Sigmoid colon (tissue), 7 donors: Measurements from ENCODE around the gene PMM1. TPM values are rescaled to one million over a fixed set of nuclear protein-coding genes. Genes with fewer than 3 reads are reported as not detected.

Experiments used
- DNase-seq: peaks from one replicate; pipeline ENCODE4 v3.0.0-alpha.2; 2019
- H3K27ac ChIP-seq, 4 donors: fragments of 200-600 bp; sonication (generic); one replicate each; pipeline ENCODE4 v1.5.1; 2016 to 2019; ENCODE audit warnings: mild to moderate bottlenecking in 1 of 4
- H3K27me3 ChIP-seq, 3 donors: fragments of 200-600 bp; sonication (generic); one replicate each; pipeline ENCODE4 v1.5.1; 2019; ENCODE audit warnings: mild to moderate bottlenecking in 1 of 3
- H3K36me3 ChIP-seq, 4 donors: fragments of 200-600 bp; sonication (generic); one replicate each; pipeline ENCODE4 v1.5.1; 2016 to 2019
- H3K4me1 ChIP-seq, 4 donors: fragments of 200-600 bp; sonication (generic); one replicate each; pipeline ENCODE4 v1.5.1; 2017 to 2019
- H3K4me3 ChIP-seq, 4 donors: fragments of 200-600 bp; sonication (generic); one replicate each; pipeline ENCODE4 v1.5.1; 2017 to 2019; ENCODE audit warnings: mild to moderate bottlenecking in 2 of 4, moderate library complexity in 1 of 4
- H3K9me3 ChIP-seq, 4 donors: fragments of 200-600 bp in 3 of 4; sonication (generic) in 3 of 4; one replicate each; pipeline versions ENCODE4 v1.5.1 to v1.6.1; 2013 to 2019
- CTCF ChIP-seq, 4 experiments: fragments of 450-650 bp in 3 of 4; fragments of 200-600 bp in 1 of 4; IDR thresholded peaks; one replicate each; pipeline ENCODE4 v1.5.1; 2016 to 2019; ENCODE audit warnings: antibody characterized with exemption in 4 of 4, mild to moderate bottlenecking in 3 of 4, moderate library complexity in 2 of 4
- EP300 ChIP-seq, 4 donors: sonication (generic); formaldehyde crosslinking; IDR thresholded peaks; one replicate each; pipeline ENCODE4 v1.6.1; 2017; ENCODE audit warnings: antibody characterized with exemption in 4 of 4
- POLR2A ChIP-seq, 2 donors: fragments of 450-650 bp; IDR thresholded peaks; one replicate each; pipeline ENCODE4 v1.6.1; 2016; ENCODE audit warnings: antibody characterized with exemption in 2 of 2, mild to moderate bottlenecking in 2 of 2, moderate library complexity in 2 of 2
- POLR2AphosphoS5 ChIP-seq, 4 donors: sonication (generic); formaldehyde crosslinking; IDR thresholded peaks; one replicate each; pipeline ENCODE4 v1.6.1; 2017; ENCODE audit warnings: antibody characterized with exemption in 4 of 4
- WGBS, 2 donors: extraction: QIAGEN DNeasy Blood & Tissue Kit; methylation state at CpG; one replicate each; pipeline ENCODE4 v1.1.7; 2013; 5-methylcytosine and 5-hydroxymethylcytosine counted together
- intact Hi-C: fragments of 100-400 bp; cut with DNase I; formaldehyde crosslinking; loops from one replicate; pipeline ENCODE4 v1.15.1; 2023
- polyA plus RNA-seq, 3 donors: library from polyadenylated mRNA; stranded (reverse); fragments of 200-250 nt; gene quantifications; one replicate each; pipeline ENCODE4 v1.2.3, GENCODE V29; 2013
- total RNA-seq, 4 donors: library from RNA; depleted of rRNA; stranded (reverse); fragments of >200 nt; gene quantifications; one replicate each; pipeline ENCODE4 v1.1.0, GENCODE V29; 2016
- donor health status: healthy with polysubstance abuse.
- donor health status: Bipolar disorder and iron deficiency.
- donor health status: healthy.

PMM1 gene
- total and polyA plus RNA-seq, 7 donors: 35.0 to 102 (median 52.4) TPM

GRCh38 chr22:41557401-41558240, 32.0 kb downstream of the PMM1 start:
- TF ChIP-seq POLR2AphosphoS5 (IDR thresholded peaks at IDR 0.05) (peak in 1 of 4 donors; percentile 34), EP300 (IDR thresholded peaks at IDR 0.05) (no peak), POLR2A (IDR thresholded peaks at IDR 0.05) (no peak)
- 56 to 58% methylated on average over 19 of the region's 19 CpGs for WGBS, 2 donors
- DNase-seq: peak; percentile 88
- no peaks in the 10 kb centered on the region for H3K9me3 ChIP-seq
- peak overlapping the region; percentile 54 to 73 (median 64) for H3K27ac ChIP-seq
- H3K4me1 ChIP-seq: peaks cover 0 to 44% (median 38%) of the 10 kb centered on the region in 4 donors
- H3K36me3 ChIP-seq: no peaks in the 10 kb centered on the region
- intact Hi-C loops: no loop called here
- peak overlapping the region in 1 of 4 donors; percentile 4 for H3K4me3 ChIP-seq
- no peaks in the 10 kb centered on the region for H3K27me3 ChIP-seq

GRCh38 chr22:41556561-41556960, 33.1 kb downstream of the PMM1 start:
- peaks cover 0 to 34% (median 28%) of the 10 kb centered on the region in 4 donors for H3K4me1 ChIP-seq
- TF ChIP-seq POLR2AphosphoS5 (IDR thresholded peaks at IDR 0.05) (no peak), POLR2A (IDR thresholded peaks at IDR 0.05) (no peak), CTCF (IDR thresholded peaks at IDR 0.05) (no peak), EP300 (IDR thresholded peaks at IDR 0.05) (no peak)
- no peak overlapping the region for H3K4me3 ChIP-seq
- peak overlapping the region; percentile 54 to 73 (median 64) for H3K27ac ChIP-seq
- H3K36me3 ChIP-seq: no peaks in the 10 kb centered on the region
- intact Hi-C loops: no loop called here
- no peaks in the 10 kb centered on the region for H3K27me3 ChIP-seq
- 86 to 91% methylated on average over 10 of the region's 10 CpGs for WGBS, 2 donors
- H3K9me3 ChIP-seq: no peaks in the 10 kb centered on the region
- DNase-seq: no peak

GRCh38 chr22:41555325-41555982, 34.2 kb downstream of the PMM1 start:
- Histone ChIP-seq H3K27me3 (no peaks in the 10 kb centered on the region), H3K27ac (no peak overlapping the region), H3K4me3 (no peak overlapping the region), H3K4me1 (peaks cover 0 to 25% (median 22%) of the 10 kb centered on the region in 4 donors), H3K36me3 (no peaks in the 10 kb centered on the region), H3K9me3 (no peaks in the 10 kb centered on the region)
- TF ChIP-seq CTCF (IDR thresholded peaks at IDR 0.05) (no peak), EP300 (IDR thresholded peaks at IDR 0.05) (no peak), POLR2AphosphoS5 (IDR thresholded peaks at IDR 0.05) (no peak), POLR2A (IDR thresholded peaks at IDR 0.05) (no peak)
- WGBS, 2 donors: 82 to 87% methylated on average over 7 of the region's 7 CpGs
- intact Hi-C loops: no loop called here
- DNase-seq: no peak

- H3K27ac ChIP-seq: peak overlapping the region in 2 of 4 donors; percentile 4 to 27
- 68 to 79% methylated on average over 11 of the region's 11 CpGs for WGBS, 2 donors
- H3K4me3 ChIP-seq: no peak overlapping the region
- H3K27me3 ChIP-seq: no peaks in the 10 kb centered on the region
- no peaks in the 10 kb centered on the region for H3K36me3 ChIP-seq
- H3K4me1 ChIP-seq: peaks cover 0 to 7% (median 5%) of the 10 kb centered on the region in 4 donors
- intact Hi-C loops: no loop called here
- DNase-seq: no peak
- TF ChIP-seq POLR2A (IDR thresholded peaks at IDR 0.05) (no peak), CTCF (IDR thresholded peaks at IDR 0.05) (no peak), EP300 (IDR thresholded peaks at IDR 0.05) (no peak)
- no peaks in the 10 kb centered on the region for H3K9me3 ChIP-seq
Measured at GRCh38 chr22:41551877-41552582, 37.6 kb downstream of the PMM1 start.
